CD4-positive, CD25-positive, alpha-beta regulatory T cell (primary cell): Measurements from ENCODE around the gene DSG2. TPM values are rescaled to one million over a fixed set of nuclear protein-coding genes. Genes with fewer than 3 reads are reported as not detected.

Source experiments
- ATAC-seq, 2 donors: fragments of 150-1000 bp; cut with Tn5 transposase; one replicate each; pipeline ENCODE4 v1.10.0; 2021; ENCODE audit warnings: low read depth in 2 of 2, moderate number of reproducible peaks in 2 of 2, moderate library complexity in 1 of 2
- DNase-seq, 3 donors: peaks; one replicate each; pipeline versions ENCODE4 v3.0.0 to v3.0.0-alpha.2; 2012 to 2022; ENCODE audit warnings: mixed read lengths in 1 of 3
- H3K27ac ChIP-seq: one replicate; pipeline ENCODE4 v1.7.0; 2013; ENCODE audit warnings: mild to moderate bottlenecking, low read length; ENCODE audit not compliant: insufficient read depth, poor library complexity, severe bottlenecking
- H3K27me3 ChIP-seq: one replicate; pipeline ENCODE4 v1.7.0; 2013; ENCODE audit warnings: low read length; ENCODE audit not compliant: control insufficient read depth, insufficient read depth
- H3K36me3 ChIP-seq: one replicate; pipeline ENCODE4 v1.7.0; 2013; ENCODE audit warnings: mild to moderate bottlenecking, low read length, moderate library complexity; ENCODE audit not compliant: control insufficient read depth, insufficient read depth
- H3K4me1 ChIP-seq: 2 replicates; pipeline ENCODE4 v1.7.0; 2013; ENCODE audit warnings: mild to moderate bottlenecking, low read length; ENCODE audit not compliant: insufficient read depth, control insufficient read depth, poor library complexity, severe bottlenecking
- H3K4me3 ChIP-seq: one replicate; pipeline ENCODE4 v1.7.0; 2013; ENCODE audit warnings: low read depth, mild to moderate bottlenecking, low read length, moderate library complexity
- H3K9me3 ChIP-seq, 2 experiments: 1 replicate in 1 of 2; 2 replicates in 1 of 2; pipeline ENCODE4 v1.7.0; 2013; ENCODE audit warnings: low read length in 2 of 2, mild to moderate bottlenecking in 1 of 2, moderate library complexity in 1 of 2; ENCODE audit not compliant: control insufficient read depth in 2 of 2
- H3K27ac Mint-ChIP-seq, 3 donors: one replicate each; pipeline ENCODE4 v1.8.0; 2020 to 2022; ENCODE audit warnings: mild to moderate bottlenecking in 3 of 3, mixed read lengths in 3 of 3, moderate library complexity in 2 of 3
- H3K27me3 Mint-ChIP-seq: one replicate; pipeline ENCODE4 v1.8.0; 2022; ENCODE audit warnings: mild to moderate bottlenecking, mixed read lengths
- H3K36me3 Mint-ChIP-seq: one replicate; pipeline ENCODE4 v1.8.0; 2020; ENCODE audit warnings: mixed read lengths
- H3K4me1 Mint-ChIP-seq, 4 donors: one replicate each; pipeline ENCODE4 v1.8.0; 2020 to 2022; ENCODE audit warnings: mixed read lengths in 4 of 4, mild to moderate bottlenecking in 1 of 4
- H3K4me3 Mint-ChIP-seq, 4 donors: one replicate each; pipeline ENCODE4 v1.8.0; 2020 to 2022; ENCODE audit warnings: mild to moderate bottlenecking in 4 of 4, mixed read lengths in 4 of 4, moderate library complexity in 3 of 4
- H3K9me3 Mint-ChIP-seq, 7 donors: one replicate each; pipeline ENCODE4 v1.8.0; 2020 to 2022; ENCODE audit warnings: mixed read lengths in 7 of 7, mild to moderate bottlenecking in 3 of 7, moderate library complexity in 2 of 7
- polyA plus RNA-seq, 4 donors: library from polyadenylated mRNA; unstranded; fragments of 300-500 nt; fragmentation: Illumina TruSeq; gene quantifications; one replicate each; pipeline ENCODE4 v1.2.3, GENCODE V29; 2021
- total RNA-seq: library from RNA; stranded (reverse); gene quantifications from one replicate; pipeline ENCODE4 v1.2.3, GENCODE V29; 2022

Gene DSG2
- total and polyA plus RNA-seq, 5 donors from 2014 or later = 0.10 TPM; not detected in 4

GRCh38 chr18:31575515-31576257 is 77.7 kb downstream of the DSG2 start:
- no peaks in the 10 kb centered on the region for H3K36me3 ChIP-seq
- H3K27ac Mint-ChIP-seq = no peak overlapping the region
- ATAC-seq (no peak), DNase-seq (no peak)
- H3K36me3 Mint-ChIP-seq = no peaks in the 10 kb centered on the region
- H3K9me3 ChIP-seq = no peaks in the 10 kb centered on the region
- H3K4me1 Mint-ChIP-seq = no peaks in the 10 kb centered on the region
- no peak overlapping the region for H3K4me3 Mint-ChIP-seq
- H3K27ac ChIP-seq = no peak overlapping the region
- no peak overlapping the region for H3K4me3 ChIP-seq
- H3K27me3 Mint-ChIP-seq = no peaks in the 10 kb centered on the region
- no peaks in the 10 kb centered on the region for H3K9me3 Mint-ChIP-seq
- no peaks in the 10 kb centered on the region for H3K4me1 ChIP-seq
- H3K27me3 ChIP-seq = no peaks in the 10 kb centered on the region

DNA sequence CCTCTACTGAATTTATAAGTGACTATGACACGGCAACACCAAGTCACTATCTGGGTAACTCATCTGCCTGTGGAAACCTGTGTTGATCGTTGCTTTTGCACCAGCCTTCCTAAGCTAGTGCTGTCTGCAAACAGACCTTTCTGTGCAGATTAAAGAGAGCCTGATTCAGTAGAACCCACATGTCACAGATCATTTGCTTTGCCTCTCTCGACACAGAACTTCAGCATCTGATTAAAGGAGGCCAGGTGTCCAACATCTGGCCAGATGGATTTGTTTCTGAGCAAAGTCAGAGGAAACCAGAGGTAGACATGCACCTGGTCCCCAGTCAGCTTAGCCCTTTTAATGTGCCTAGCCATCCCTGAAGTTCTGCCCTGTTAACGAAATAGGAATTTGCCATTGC is 78.7 kb downstream of the DSG2 start:
- H3K27me3 Mint-ChIP-seq = no peaks in the 10 kb centered on the region

GRCh38 chr18:31577195-31577594 is 79.2 kb downstream of the DSG2 start:
- DNase-seq = no peak
- H3K27ac ChIP-seq = no peak overlapping the region
- H3K27ac Mint-ChIP-seq = no peak overlapping the region
- H3K4me1 Mint-ChIP-seq = no peaks in the 10 kb centered on the region
- H3K36me3 ChIP-seq = no peaks in the 10 kb centered on the region
- no peak for ATAC-seq
- H3K4me3 Mint-ChIP-seq = no peak overlapping the region
- H3K27me3 Mint-ChIP-seq = no peaks in the 10 kb centered on the region
- H3K27me3 ChIP-seq = no peaks in the 10 kb centered on the region
- no peaks in the 10 kb centered on the region for H3K9me3 ChIP-seq
- no peaks in the 10 kb centered on the region for H3K36me3 Mint-ChIP-seq
- H3K4me1 ChIP-seq = no peaks in the 10 kb centered on the region
- no peak overlapping the region for H3K4me3 ChIP-seq
- H3K9me3 Mint-ChIP-seq = no peaks in the 10 kb centered on the region

More for the DNA sequence above, 78.7 kb downstream of the DSG2 start:
- H3K27me3 ChIP-seq = no peaks in the 10 kb centered on the region
- Mint-ChIP-seq H3K27ac (no peak overlapping the region), H3K4me1 (no peaks in the 10 kb centered on the region), H3K4me3 (no peak overlapping the region), H3K9me3 (no peaks in the 10 kb centered on the region), H3K36me3 (no peaks in the 10 kb centered on the region)
- no peak overlapping the region for H3K27ac ChIP-seq
- no peaks in the 10 kb centered on the region for H3K9me3 ChIP-seq
- H3K36me3 ChIP-seq = no peaks in the 10 kb centered on the region
- no peak for DNase-seq
- ATAC-seq = no peak
- H3K4me3 ChIP-seq = no peak overlapping the region
- H3K4me1 ChIP-seq = no peaks in the 10 kb centered on the region

- H3K36me3 ChIP-seq = no peaks in the 10 kb centered on the region
- ATAC-seq = no peak
- no peak overlapping the region for H3K4me3 ChIP-seq
- no peaks in the 10 kb centered on the region for H3K9me3 Mint-ChIP-seq
- no peaks in the 10 kb centered on the region for H3K27me3 Mint-ChIP-seq
- H3K9me3 ChIP-seq = no peaks in the 10 kb centered on the region
- H3K4me3 Mint-ChIP-seq = no peak overlapping the region
- no peaks in the 10 kb centered on the region for H3K4me1 Mint-ChIP-seq
- H3K36me3 Mint-ChIP-seq = no peaks in the 10 kb centered on the region
- H3K27ac ChIP-seq = no peak overlapping the region
- DNase-seq = no peak
- no peaks in the 10 kb centered on the region for H3K27me3 ChIP-seq
- H3K4me1 ChIP-seq = no peaks in the 10 kb centered on the region
- H3K27ac Mint-ChIP-seq = no peak overlapping the region
Measured at GRCh38 chr18:31578126-31578525, 80.1 kb downstream of the DSG2 start.

DNA sequence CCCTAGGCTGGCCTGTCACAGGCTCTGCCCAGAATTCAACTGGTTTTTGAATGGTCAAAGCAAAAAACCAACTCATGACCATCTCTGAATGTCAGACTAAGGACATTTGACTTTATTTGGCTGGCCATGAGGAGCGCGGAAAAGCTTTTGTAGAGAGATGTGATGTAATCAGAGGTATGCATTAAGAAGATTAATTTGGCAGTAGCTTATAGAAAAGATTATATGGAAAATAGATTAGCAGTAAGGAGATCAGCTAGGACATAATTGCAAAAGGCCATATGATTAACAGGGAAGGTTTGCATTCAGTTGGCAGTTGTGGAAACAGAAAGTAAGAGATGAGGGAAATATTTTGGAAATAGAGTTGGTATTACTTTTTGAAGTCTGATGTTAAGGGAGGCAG is 81.4 kb downstream of the DSG2 start:
- H3K9me3 Mint-ChIP-seq = peaks cover 0 to under 1% (median 0%) of the 10 kb centered on the region in 7 donors
- no peaks in the 10 kb centered on the region for H3K27me3 Mint-ChIP-seq
- Histone ChIP-seq H3K4me3 (no peak overlapping the region), H3K27ac (no peak overlapping the region), H3K27me3 (no peaks in the 10 kb centered on the region), H3K36me3 (no peaks in the 10 kb centered on the region), H3K9me3 (no peaks in the 10 kb centered on the region), H3K4me1 (no peaks in the 10 kb centered on the region)
- ATAC-seq (no peak), DNase-seq (no peak)
- H3K36me3 Mint-ChIP-seq = no peaks in the 10 kb centered on the region
- no peak overlapping the region for H3K27ac Mint-ChIP-seq
- H3K4me1 Mint-ChIP-seq = no peaks in the 10 kb centered on the region
- H3K4me3 Mint-ChIP-seq = no peak overlapping the region

DNA sequence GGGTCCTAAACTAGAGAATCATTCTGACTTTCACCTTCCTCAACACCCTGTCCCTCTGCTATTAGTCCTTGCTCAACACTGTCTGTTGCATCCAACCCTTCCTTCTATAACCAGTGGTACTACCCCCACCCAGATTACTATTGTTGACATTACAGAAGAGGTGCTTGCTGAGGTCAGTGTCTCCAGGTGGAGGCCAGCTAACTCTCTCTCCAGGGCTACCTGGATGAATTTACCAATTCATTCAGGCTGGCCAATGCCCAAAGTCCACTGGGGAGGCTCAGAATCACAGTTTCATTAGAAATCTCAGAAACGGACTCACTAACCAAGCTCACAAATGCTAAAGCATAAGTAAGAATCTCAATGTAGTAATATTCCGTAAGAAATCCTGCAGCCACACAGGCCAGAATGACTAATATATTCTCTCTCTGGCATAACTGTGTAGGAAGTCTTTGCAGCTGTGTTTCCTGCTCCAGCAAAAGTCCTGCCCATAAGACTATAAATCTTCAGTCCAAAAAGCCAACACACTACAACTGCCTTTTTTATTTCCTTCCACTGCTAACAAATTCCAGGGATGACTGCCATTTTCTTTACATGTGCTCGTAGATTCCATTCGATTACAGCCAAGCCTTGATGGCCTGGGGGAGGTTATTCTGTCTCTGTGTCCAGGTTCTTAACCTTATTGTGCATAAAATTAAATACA is 83.7 kb downstream of the DSG2 start:
- no peak overlapping the region for H3K27ac ChIP-seq
- no peak overlapping the region for H3K4me3 Mint-ChIP-seq
- H3K36me3 ChIP-seq = no peaks in the 10 kb centered on the region
- no peaks in the 10 kb centered on the region for H3K4me1 ChIP-seq
- no peak overlapping the region for H3K27ac Mint-ChIP-seq
- H3K9me3 Mint-ChIP-seq = peaks cover 0 to 1% (median 0%) of the 10 kb centered on the region in 7 donors
- no peaks in the 10 kb centered on the region for H3K27me3 Mint-ChIP-seq
- H3K36me3 Mint-ChIP-seq = no peaks in the 10 kb centered on the region
- no peaks in the 10 kb centered on the region for H3K4me1 Mint-ChIP-seq
- ATAC-seq (no peak), DNase-seq (no peak)
- no peaks in the 10 kb centered on the region for H3K9me3 ChIP-seq
- H3K4me3 ChIP-seq = no peak overlapping the region
- no peaks in the 10 kb centered on the region for H3K27me3 ChIP-seq

DNA sequence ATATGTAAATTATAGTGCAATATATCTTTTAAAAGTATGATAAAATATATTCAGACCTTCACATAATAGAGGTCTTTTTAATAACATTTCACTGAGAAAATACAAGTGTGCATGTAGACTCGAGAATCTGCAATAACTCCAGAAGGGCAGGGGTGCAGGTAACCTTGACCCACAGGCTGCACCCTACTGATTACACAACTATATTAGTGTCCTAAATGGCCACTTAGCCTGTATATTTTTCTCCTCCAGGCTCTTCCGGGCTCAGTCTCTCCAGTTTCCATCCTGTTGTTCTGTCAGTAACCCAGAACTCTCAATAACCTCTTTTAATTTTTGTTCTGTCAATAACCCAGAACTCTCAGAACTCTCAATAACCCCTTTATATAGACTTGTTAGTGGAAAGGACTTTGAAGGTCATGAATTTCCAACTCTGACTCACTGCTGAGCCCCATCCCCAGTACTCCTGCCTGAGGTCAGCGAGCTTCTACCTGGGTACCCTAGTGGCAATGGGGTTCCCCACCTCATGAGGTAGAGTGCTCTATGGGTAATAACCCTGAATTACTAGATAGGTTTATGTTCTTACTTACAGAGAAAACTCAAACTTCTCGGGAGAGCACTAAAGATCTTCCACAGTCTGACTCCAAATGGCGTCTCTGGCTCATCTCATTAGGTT is 85.3 kb downstream of the DSG2 start:
- no peak for ATAC-seq
- Histone ChIP-seq H3K36me3 (no peaks in the 10 kb centered on the region), H3K9me3 (no peaks in the 10 kb centered on the region), H3K4me1 (no peaks in the 10 kb centered on the region), H3K27me3 (no peaks in the 10 kb centered on the region), H3K27ac (no peak overlapping the region), H3K4me3 (no peak overlapping the region)
- no peak for DNase-seq
- Mint-ChIP-seq H3K4me3 (no peak overlapping the region), H3K27me3 (no peaks in the 10 kb centered on the region), H3K9me3 (peaks cover 0 to 1% (median 0%) of the 10 kb centered on the region in 7 donors), H3K27ac (no peak overlapping the region), H3K4me1 (no peaks in the 10 kb centered on the region), H3K36me3 (no peaks in the 10 kb centered on the region)
